Psoas muscle (tissue), 8 donors: ENCODE data around the gene SMG9. TPM values are rescaled to one million over a fixed set of nuclear protein-coding genes. Genes with fewer than 3 reads are reported as not detected.

Experiments
- ATAC-seq, 4 donors: fragments of 200-7000 bp; cut with Tn5 transposase; one replicate each; pipeline ENCODE4 v1.9.1; 2020; ENCODE audit warnings: moderate library complexity in 3 of 4, mild to moderate bottlenecking in 2 of 4
- DNase-seq, 2 donors: peaks; one replicate each; pipeline ENCODE4 v3.0.0-alpha.2; 2020
- H3K27ac ChIP-seq: fragments of 200-600 bp; one replicate; pipeline ENCODE4 v1.8.0; 2022
- H3K27me3 ChIP-seq, 3 donors: fragments of 200-600 bp in 1 of 3; one replicate each; pipeline versions ENCODE4 v1.6.1 to v1.8.0; 2013 to 2022; ENCODE audit warnings: low read length in 2 of 3, mild to moderate bottlenecking in 2 of 3, moderate library complexity in 1 of 3; ENCODE audit not compliant: insufficient read depth in 3 of 3
- H3K36me3 ChIP-seq, 2 donors: fragments of 200-600 bp in 1 of 2; one replicate each; pipeline versions ENCODE4 v1.6.1 to v1.8.0; 2013 to 2022; ENCODE audit warnings: low read depth in 1 of 2, mild to moderate bottlenecking in 1 of 2, moderate library complexity in 1 of 2; ENCODE audit not compliant: insufficient read depth in 1 of 2
- H3K4me1 ChIP-seq: fragments of 200-600 bp; one replicate; pipeline ENCODE4 v1.8.0; 2022
- H3K4me3 ChIP-seq: fragments of 200-600 bp; one replicate; pipeline ENCODE4 v1.8.0; 2022; ENCODE audit warnings: mild to moderate bottlenecking
- H3K9me3 ChIP-seq: fragments of 200-600 bp; one replicate; pipeline ENCODE4 v1.8.0; 2022
- WGBS, 3 donors: extraction: QIAGEN DNeasy Blood & Tissue Kit; methylation state at CpG; one replicate each; pipeline versions ENCODE4 v1.1.6 to v1.1.7; 2013; 5-methylcytosine and 5-hydroxymethylcytosine counted together
- intact Hi-C, 2 donors: fragments of 100-400 bp; cut with DNase I; formaldehyde crosslinking; loops; one replicate each; pipeline versions ENCODE4 v1.11.0 to v1.14.2; 2022
- polyA plus RNA-seq, 3 donors: library from polyadenylated mRNA; stranded (reverse); fragments of 200-250 nt; gene quantifications; one replicate each; pipeline ENCODE4 v1.2.3, GENCODE V29; 2013
- total RNA-seq, 4 donors: library from RNA; stranded (reverse); fragmentation: NEBNext Ultra II Directional in 2 of 4; extraction: Animal tissue kit (Norgen Biotek cat#: 25700) in 2 of 4; gene quantifications; one replicate each; pipeline versions ENCODE4 v1.2.1 to v1.2.4, GENCODE V29; 2021 to 2023
- TF ChIP-seq, protein P1 (sequence below): fragments of 200-600 bp; IDR thresholded peaks from one replicate; pipeline ENCODE4 v1.8.0; 2022; ENCODE audit warnings: antibody characterized with exemption
- donor health status: healthy with polysubstance abuse.
- donor health status: DM: no; HTN: no; CAD: no; lungs with moderate emphysema.
- donor health status: Bipolar disorder and iron deficiency.
- donor health status: healthy.
- donor health status: DM: yes; HTN: yes; CAD: no.
- donor health status: DM: no; HTN: no; CAD: no.
- donor health status: DM: no; HTN: no; CAD: no.
- donor health status: DM: yes; HTN: yes; CAD: no.

Gene SMG9
- total and polyA plus RNA-seq, 7 donors = 10.1 to 29.1 (median 13.8) TPM

DNA sequence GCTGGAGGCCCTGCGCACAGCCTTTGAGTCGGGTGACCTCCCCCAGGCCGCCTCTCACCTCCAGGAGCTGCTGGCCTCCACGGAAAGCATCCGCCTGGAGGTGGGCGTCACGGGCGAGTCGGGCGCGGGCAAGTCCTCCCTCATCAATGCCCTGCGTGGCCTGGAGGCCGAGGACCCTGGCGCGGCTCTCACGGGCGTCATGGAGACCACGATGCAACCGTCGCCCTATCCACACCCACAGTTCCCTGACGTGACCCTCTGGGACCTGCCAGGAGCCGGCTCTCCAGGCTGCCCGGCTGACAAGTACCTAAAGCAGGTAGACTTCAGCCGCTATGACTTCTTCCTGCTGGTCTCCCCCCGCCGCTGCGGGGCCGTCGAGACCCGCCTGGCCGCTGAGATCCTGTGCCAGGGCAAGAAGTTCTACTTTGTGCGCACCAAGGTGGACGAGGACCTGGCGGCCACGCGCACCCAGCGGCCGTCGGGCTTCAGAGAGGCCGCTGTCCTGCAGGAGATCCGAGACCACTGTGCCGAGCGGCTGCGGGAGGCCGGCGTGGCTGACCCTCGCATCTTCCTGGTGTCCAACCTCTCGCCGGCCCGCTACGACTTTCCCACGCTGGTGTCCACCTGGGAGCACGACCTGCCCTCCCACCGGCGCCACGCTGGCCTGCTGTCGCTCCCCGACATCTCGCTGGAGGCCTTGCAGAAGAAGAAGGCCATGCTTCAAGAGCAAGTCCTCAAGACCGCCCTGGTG is 36.0 kb downstream of the SMG9 start:
- Histone ChIP-seq H3K9me3 (no peaks in the 10 kb centered on the region), H3K27ac (no peak overlapping the region), H3K4me3 (no peak overlapping the region), H3K4me1 (no peaks in the 10 kb centered on the region), H3K36me3 (no peaks in the 10 kb centered on the region), H3K27me3 (no peaks in the 10 kb centered on the region)
- 91 to 92% (median 91%) methylated on average over 57 to 60 of the region's 60 CpGs for WGBS, 3 donors
- ATAC-seq (no peak), DNase-seq (no peak)
- intact Hi-C loops = no loop called here
- TF ChIP-seq, protein P1, sequence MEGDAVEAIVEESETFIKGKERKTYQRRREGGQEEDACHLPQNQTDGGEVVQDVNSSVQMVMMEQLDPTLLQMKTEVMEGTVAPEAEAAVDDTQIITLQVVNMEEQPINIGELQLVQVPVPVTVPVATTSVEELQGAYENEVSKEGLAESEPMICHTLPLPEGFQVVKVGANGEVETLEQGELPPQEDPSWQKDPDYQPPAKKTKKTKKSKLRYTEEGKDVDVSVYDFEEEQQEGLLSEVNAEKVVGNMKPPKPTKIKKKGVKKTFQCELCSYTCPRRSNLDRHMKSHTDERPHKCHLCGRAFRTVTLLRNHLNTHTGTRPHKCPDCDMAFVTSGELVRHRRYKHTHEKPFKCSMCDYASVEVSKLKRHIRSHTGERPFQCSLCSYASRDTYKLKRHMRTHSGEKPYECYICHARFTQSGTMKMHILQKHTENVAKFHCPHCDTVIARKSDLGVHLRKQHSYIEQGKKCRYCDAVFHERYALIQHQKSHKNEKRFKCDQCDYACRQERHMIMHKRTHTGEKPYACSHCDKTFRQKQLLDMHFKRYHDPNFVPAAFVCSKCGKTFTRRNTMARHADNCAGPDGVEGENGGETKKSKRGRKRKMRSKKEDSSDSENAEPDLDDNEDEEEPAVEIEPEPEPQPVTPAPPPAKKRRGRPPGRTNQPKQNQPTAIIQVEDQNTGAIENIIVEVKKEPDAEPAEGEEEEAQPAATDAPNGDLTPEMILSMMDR = no peak

DNA sequence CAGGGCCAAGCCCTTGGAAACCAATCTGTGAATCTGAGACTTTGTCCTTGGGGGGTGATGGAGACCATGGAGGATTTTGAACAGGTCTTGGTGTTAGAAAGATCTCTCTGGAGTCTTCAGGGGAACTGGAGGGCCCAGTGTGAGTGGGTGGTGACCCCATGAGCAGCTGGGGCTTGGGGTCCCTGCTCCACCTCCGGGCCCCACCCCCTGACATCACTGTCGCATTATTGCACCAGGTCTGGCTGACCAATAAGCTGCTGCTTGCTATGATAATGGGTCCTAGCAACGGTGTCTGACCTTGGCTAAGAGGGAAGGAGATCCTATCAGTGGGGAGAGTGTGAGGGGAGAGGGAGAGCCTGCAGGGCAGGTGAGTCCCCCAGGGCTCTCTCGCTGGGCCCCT is 39.0 kb downstream of the SMG9 start, which contains the start of gene IRGC:
Gene IRGC (plus strand): TSS at position 301 of the 400 bp plus-strand sequence. CDS start 2,483 bp downstream, outside the sequence.
- TF ChIP-seq, protein P1 = no peak
- Histone ChIP-seq H3K4me1 (no peaks in the 10 kb centered on the region), H3K4me3 (no peak within 1 kb of the TSS), H3K9me3 (no peaks in the 10 kb centered on the region), H3K27me3 (peaks cover 0 to 3% (median 0%) of the 10 kb centered on the region in 3 donors), H3K27ac (no peak within 1 kb of the TSS), H3K36me3 (no peaks in the 10 kb centered on the region)
- WGBS, 3 donors = 56 to 78% (median 59%) methylated on average over 4 of the region's 4 CpGs
- intact Hi-C loops = no loop called here
- DNase-seq (no peak), ATAC-seq (no peak)

DNA sequence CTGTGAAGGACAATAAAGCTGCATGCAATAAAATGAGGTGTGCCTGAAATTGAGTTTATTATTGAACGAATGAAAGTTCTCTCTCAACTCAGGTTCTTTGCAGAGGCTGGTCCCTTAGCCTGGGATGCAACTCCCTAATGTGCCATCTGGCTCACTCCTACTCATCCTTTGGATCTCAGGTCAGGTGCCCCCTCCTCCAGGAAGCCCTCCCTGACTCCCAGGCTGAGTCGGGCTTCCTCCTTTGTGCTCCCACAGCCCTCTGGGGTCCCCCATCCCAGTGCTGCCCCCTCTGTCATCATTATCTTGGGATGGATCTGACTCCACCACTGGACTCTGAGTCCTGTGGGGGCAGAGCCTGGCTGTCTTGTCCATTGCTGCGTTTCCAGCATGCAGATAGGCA is 41.6 kb downstream of the SMG9 start:
- intact Hi-C loops = no loop called here
- ATAC-seq = no peak
- no peak overlapping the region for H3K27ac ChIP-seq
- peaks cover 0 to 3% (median 0%) of the 10 kb centered on the region in 3 donors for H3K27me3 ChIP-seq
- H3K36me3 ChIP-seq = no peaks in the 10 kb centered on the region
- TF ChIP-seq, protein P1 = no peak
- no peak overlapping the region for H3K4me3 ChIP-seq
- WGBS, 3 donors = 68 to 74% (median 71%) methylated on average over 3 of the region's 3 CpGs
- no peaks in the 10 kb centered on the region for H3K4me1 ChIP-seq
- no peak for DNase-seq
- H3K9me3 ChIP-seq = peaks cover 8% of the 10 kb centered on the region

DNA sequence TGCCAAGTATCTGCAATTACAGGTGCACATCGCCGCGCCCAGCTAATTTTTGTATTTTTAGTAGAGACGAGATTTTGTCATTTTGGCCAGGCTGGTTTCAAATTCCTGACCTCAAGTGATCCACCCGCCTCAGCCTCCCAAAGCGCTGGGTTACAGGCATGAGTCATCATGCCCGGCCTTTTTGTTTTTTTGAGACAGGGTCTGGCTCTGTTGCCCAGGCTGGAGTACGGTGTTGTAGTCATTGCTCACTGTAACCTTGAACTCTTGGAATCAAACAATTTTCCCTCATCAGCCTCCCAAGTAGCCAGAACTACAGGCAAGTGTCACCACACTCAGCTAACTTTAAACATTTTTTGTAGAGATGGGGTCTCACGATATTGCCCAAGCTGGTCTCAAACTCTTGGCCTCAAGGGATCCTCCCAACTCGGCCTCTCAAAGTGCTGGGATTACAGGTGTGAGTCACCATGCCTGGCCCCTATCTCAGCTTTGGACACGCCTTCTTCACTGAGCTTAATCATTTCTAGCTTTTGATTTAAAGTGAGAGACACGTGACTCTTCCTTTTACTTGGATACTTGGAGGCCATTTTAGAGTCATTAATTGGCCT is 42.9 kb downstream of the SMG9 start:
- intact Hi-C loops = no loop called here

More for the DNA sequence above, 42.9 kb downstream of the SMG9 start:
- H3K27me3 ChIP-seq = peaks cover 0 to 3% (median 0%) of the 10 kb centered on the region in 3 donors
- H3K36me3 ChIP-seq = no peaks in the 10 kb centered on the region
- H3K4me1 ChIP-seq = no peaks in the 10 kb centered on the region
- no peak overlapping the region for H3K4me3 ChIP-seq
- no peak for DNase-seq
- H3K9me3 ChIP-seq = peaks cover 11% of the 10 kb centered on the region
- TF ChIP-seq, protein P1 = no peak
- ATAC-seq = no peak
- H3K27ac ChIP-seq = no peak overlapping the region
- 57 to 59% (median 58%) methylated on average over 12 of the region's 12 CpGs for WGBS, 3 donors
